ENCODE measurements around the gene TRIM44. TPM values are rescaled to one million over a fixed set of nuclear protein-coding genes. Genes with fewer than 3 reads are reported as not detected.

Gene TRIM44
- total RNA-seq, 1 experiment from 2014 or later, result 81.4 TPM

DNA sequence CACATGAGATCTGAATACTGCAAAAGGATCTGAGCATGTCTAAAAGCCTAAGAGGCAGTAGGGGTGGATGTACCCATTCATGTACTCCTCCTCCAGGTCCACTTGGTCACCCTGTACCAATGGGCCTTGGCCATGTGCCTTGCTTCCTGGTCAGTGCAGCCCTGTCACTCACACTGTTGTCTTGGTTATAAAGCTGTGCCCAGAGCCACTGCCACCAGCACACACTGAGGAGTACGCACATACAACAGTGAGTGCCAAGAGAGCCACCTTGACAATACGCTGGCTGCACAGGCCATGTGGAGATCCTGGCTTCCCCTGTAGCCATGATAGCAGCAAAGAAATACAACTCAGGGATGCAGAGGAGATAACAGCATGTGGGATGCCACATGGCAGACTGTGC, 184.9 kb downstream of the TRIM44 start:
- Mint-ChIP-seq H3K27ac (ENCODE audit: unreplicated experiment) (no peak overlapping the region), H3K9me3 (ENCODE audit: unreplicated experiment) (no peaks in the 10 kb centered on the region), H3K4me3 (ENCODE audit: unreplicated experiment) (no peak overlapping the region), H3K4me1 (ENCODE audit: low read depth, unreplicated experiment) (no peaks in the 10 kb centered on the region), H3K27me3 (ENCODE audit: insufficient read depth, unreplicated experiment) (peaks cover 11% of the 10 kb centered on the region), H3K36me3 (ENCODE audit: insufficient read depth, unreplicated experiment) (no peaks in the 10 kb centered on the region)
- ChIA-PET CTCF (no interaction called here), POLR2A (no interaction called here)
- 0 out of 2 replicates have a peak, but pooled peaks cover under 1% of the 10 kb centered on the region for H3K9me3 ChIP-seq
- DNase-seq, result no peak
- intact Hi-C loops (cut with micrococcal nuclease; ENCODE audit: unreplicated experiment), result no loop called here
- no peaks in the 10 kb centered on the region for H3K36me3 ChIP-seq (ENCODE audit: control insufficient read depth, insufficient read depth, low read length)
- H3K4me3 ChIP-seq (ENCODE audit: low read depth, low read length), result no peak overlapping the region
- BruUV-seq (replicated peaks), result no TSS peak
- TF ChIP-seq, protein P1, sequence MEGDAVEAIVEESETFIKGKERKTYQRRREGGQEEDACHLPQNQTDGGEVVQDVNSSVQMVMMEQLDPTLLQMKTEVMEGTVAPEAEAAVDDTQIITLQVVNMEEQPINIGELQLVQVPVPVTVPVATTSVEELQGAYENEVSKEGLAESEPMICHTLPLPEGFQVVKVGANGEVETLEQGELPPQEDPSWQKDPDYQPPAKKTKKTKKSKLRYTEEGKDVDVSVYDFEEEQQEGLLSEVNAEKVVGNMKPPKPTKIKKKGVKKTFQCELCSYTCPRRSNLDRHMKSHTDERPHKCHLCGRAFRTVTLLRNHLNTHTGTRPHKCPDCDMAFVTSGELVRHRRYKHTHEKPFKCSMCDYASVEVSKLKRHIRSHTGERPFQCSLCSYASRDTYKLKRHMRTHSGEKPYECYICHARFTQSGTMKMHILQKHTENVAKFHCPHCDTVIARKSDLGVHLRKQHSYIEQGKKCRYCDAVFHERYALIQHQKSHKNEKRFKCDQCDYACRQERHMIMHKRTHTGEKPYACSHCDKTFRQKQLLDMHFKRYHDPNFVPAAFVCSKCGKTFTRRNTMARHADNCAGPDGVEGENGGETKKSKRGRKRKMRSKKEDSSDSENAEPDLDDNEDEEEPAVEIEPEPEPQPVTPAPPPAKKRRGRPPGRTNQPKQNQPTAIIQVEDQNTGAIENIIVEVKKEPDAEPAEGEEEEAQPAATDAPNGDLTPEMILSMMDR (IDR thresholded peaks at IDR 0.05; ENCODE audit: insufficient read depth in 1 of 2, low read depth in 1 of 2, low read length in 1 of 2, severe bottlenecking in 1 of 2, unreplicated experiment in 1 of 2), result no peak
- H3K4me1 ChIP-seq, result no peaks in the 10 kb centered on the region
- H3K27me3 ChIP-seq (replicated peaks; ENCODE audit: control insufficient read depth, insufficient read depth, low read length), result no peaks in the 10 kb centered on the region

DNA sequence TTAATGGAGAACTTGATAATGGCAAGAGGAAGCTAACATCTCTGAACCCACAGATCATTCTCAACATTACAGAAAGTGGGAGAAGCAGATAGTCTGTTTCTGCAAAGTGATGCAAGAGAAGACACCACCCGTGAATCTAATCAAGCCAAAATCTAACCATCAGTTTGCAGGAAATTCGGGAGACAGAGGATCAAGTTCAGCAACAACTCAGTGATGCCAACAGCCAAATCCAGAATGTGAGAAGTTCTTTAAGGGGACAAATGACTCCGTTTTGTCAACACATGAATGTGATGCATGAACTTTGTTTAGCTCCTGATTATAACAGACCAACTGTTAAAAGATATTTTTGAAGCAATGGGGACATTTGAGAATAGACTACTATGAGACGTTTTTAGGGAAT, 186.0 kb downstream of the TRIM44 start:
- Histone ChIP-seq H3K4me1 (no peaks in the 10 kb centered on the region), H3K36me3 (ENCODE audit: control insufficient read depth, insufficient read depth, low read length) (no peaks in the 10 kb centered on the region), H3K4me3 (ENCODE audit: low read depth, low read length) (no peak overlapping the region), H3K27me3 (replicated peaks; ENCODE audit: control insufficient read depth, insufficient read depth, low read length) (no peaks in the 10 kb centered on the region), H3K9me3 (no peaks in the 10 kb centered on the region)
- peaks cover 11% of the 10 kb centered on the region for H3K27me3 Mint-ChIP-seq (ENCODE audit: insufficient read depth, unreplicated experiment)
- ChIA-PET CTCF (interaction anchor here (1.5 kb wide), 1 partner anchor 27 kb away, joined by 7 read pairs; no protein-coding TSS in a partner anchor), POLR2A (no interaction called here)
- no peak overlapping the region for H3K4me3 Mint-ChIP-seq (ENCODE audit: unreplicated experiment)
- DNase-seq, result no peak
- intact Hi-C loops (cut with micrococcal nuclease; ENCODE audit: unreplicated experiment), result no loop called here
- no peaks in the 10 kb centered on the region for H3K9me3 Mint-ChIP-seq (ENCODE audit: unreplicated experiment)
- H3K4me1 Mint-ChIP-seq (ENCODE audit: low read depth, unreplicated experiment), result no peaks in the 10 kb centered on the region
- no peak overlapping the region for H3K27ac Mint-ChIP-seq (ENCODE audit: unreplicated experiment)
- TF ChIP-seq, protein P1 (IDR thresholded peaks at IDR 0.05; ENCODE audit: insufficient read depth in 1 of 2, low read depth in 1 of 2, low read length in 1 of 2, severe bottlenecking in 1 of 2, unreplicated experiment in 1 of 2), result no peak
- H3K36me3 Mint-ChIP-seq (ENCODE audit: insufficient read depth, unreplicated experiment), result no peaks in the 10 kb centered on the region
- BruUV-seq (replicated peaks), result no TSS peak

DNA sequence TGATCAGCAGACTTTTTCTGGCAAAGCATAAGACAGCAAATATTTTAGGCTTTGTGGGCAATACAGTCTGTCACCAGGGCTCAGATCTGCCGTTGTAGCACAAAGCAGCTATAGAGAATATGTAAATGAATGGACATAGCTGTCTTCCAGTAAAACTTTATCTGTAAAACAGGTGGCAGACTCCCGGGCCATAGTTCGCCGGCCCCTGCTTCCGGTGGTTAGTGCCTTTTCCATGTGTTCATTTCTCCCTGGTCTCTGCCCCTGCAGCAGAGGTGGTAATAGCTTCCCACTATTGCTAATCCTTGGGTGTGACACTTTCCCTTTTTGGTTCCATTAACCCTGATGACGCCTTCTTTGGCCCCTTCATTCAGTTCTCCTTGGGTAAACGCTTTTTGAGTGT, 187.6 kb downstream of the TRIM44 start:
- TF ChIP-seq, protein P1 (IDR thresholded peaks at IDR 0.05; ENCODE audit: insufficient read depth in 1 of 2, low read depth in 1 of 2, low read length in 1 of 2, severe bottlenecking in 1 of 2, unreplicated experiment in 1 of 2), result no peak
- Histone ChIP-seq H3K36me3 (ENCODE audit: control insufficient read depth, insufficient read depth, low read length) (no peaks in the 10 kb centered on the region), H3K9me3 (no peaks in the 10 kb centered on the region), H3K4me1 (no peaks in the 10 kb centered on the region), H3K27me3 (replicated peaks; ENCODE audit: control insufficient read depth, insufficient read depth, low read length) (no peaks in the 10 kb centered on the region), H3K4me3 (ENCODE audit: low read depth, low read length) (no peak overlapping the region)
- POLR2A ChIA-PET, result no interaction called here
- no peak for DNase-seq
- Mint-ChIP-seq H3K27me3 (ENCODE audit: insufficient read depth, unreplicated experiment) (peaks cover 11% of the 10 kb centered on the region), H3K4me3 (ENCODE audit: unreplicated experiment) (no peak overlapping the region), H3K9me3 (ENCODE audit: unreplicated experiment) (no peaks in the 10 kb centered on the region), H3K27ac (ENCODE audit: unreplicated experiment) (no peak overlapping the region), H3K36me3 (ENCODE audit: insufficient read depth, unreplicated experiment) (no peaks in the 10 kb centered on the region), H3K4me1 (ENCODE audit: low read depth, unreplicated experiment) (no peaks in the 10 kb centered on the region)
- no TSS peak for BruUV-seq (replicated peaks)
- intact Hi-C loops (cut with micrococcal nuclease; ENCODE audit: unreplicated experiment), result no loop called here
- CTCF ChIA-PET, result no interaction called here

All from Caco-2 (cell line).